H7 (cell line): ENCODE measurements around the gene PBX3. TPM values are rescaled to one million over a fixed set of nuclear protein-coding genes. Genes with fewer than 3 reads are reported as not detected.

Source experiments
- DNase-seq: peaks from one replicate; pipeline ENCODE4 v3.0.0; 2012
- H3K27me3 ChIP-seq: 2 replicates; pipeline ENCODE4 v1.6.0; 2011; ENCODE audit warnings: mild to moderate bottlenecking, low read length; ENCODE audit not compliant: control insufficient read depth, insufficient read depth
- H3K36me3 ChIP-seq: replicated peaks from 2 replicates; pipeline ENCODE4 v1.5.1; 2011; ENCODE audit warnings: low read length; ENCODE audit not compliant: control insufficient read depth, insufficient read depth
- H3K4me3 ChIP-seq: 2 replicates; pipeline ENCODE4 v1.5.1; 2011; ENCODE audit warnings: low read depth, mild to moderate bottlenecking, control low read depth, low read length, moderate library complexity; ENCODE audit not compliant: insufficient read depth
- total RNA-seq: library from RNA; depleted of rRNA; stranded (reverse); fragments of >200 nt; shearing (Covaris generic); gene quantifications from 2 replicates; pipeline ENCODE4 v1.2.3, GENCODE V29; 2014

The PBX3 gene
- total RNA-seq, 1 experiment from 2014 or later, result 46.9 TPM

GRCh38 chr9:125755340-125755739 lies 8.2 kb downstream of the PBX3 start:
- Histone ChIP-seq H3K36me3 (no peaks in the 10 kb centered on the region), H3K27me3 (no peaks in the 10 kb centered on the region), H3K4me3 (no peak overlapping the region)
- no peak for DNase-seq

- H3K4me3 ChIP-seq, result no peak overlapping the region
- no peak for DNase-seq
- no peaks in the 10 kb centered on the region for H3K27me3 ChIP-seq
- no peaks in the 10 kb centered on the region for H3K36me3 ChIP-seq
Observed at GRCh38 chr9:125756518-125756917, 9.3 kb downstream of the PBX3 start.

- Histone ChIP-seq H3K36me3 (no peaks in the 10 kb centered on the region), H3K4me3 (no peak overlapping the region), H3K27me3 (no peaks in the 10 kb centered on the region)
- no peak for DNase-seq
Observed at GRCh38 chr9:125757834-125758233, 10.7 kb downstream of the PBX3 start.

DNA sequence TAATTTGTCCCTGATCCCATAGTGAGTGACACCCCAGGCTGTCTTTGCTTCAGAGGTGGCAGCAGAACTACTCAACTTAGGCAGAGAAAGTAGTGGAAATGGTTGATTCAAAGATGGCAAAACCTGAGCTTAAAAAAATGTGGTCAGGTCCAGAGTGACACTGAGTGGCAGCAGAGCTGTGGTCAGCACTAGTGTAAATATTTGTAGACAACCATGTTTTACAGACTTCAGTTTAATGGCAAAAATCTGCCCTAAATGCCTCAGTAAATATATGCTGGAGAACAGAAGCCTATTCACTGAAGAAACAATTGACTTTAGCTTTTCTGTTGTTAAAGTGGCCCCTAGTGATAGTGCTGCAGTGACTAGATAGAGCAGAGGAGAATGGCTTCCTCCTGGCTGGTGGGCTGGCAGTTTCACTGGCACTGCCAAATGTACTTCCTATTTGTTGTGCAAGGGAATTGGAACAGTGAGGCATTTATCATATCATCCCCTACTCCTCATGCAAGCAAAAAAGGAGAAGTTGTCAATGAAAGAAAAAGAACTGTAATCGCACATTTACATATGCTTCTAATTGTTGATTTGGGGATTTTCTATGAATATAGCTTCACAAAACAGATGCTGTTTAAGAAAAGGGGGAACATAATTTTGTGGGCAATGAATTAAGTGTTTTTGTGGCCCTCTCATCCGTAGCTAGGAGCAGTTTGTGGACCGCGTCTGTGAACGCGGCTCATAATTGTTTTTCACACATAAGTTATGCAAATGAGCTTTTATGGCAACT lies 12.0 kb downstream of the PBX3 start:
- no peaks in the 10 kb centered on the region for H3K36me3 ChIP-seq
- no peaks in the 10 kb centered on the region for H3K27me3 ChIP-seq
- no peak for DNase-seq
- H3K4me3 ChIP-seq, result no peak overlapping the region

- no peak overlapping the region for H3K4me3 ChIP-seq
- H3K27me3 ChIP-seq, result no peaks in the 10 kb centered on the region
- DNase-seq, result no peak
- no peaks in the 10 kb centered on the region for H3K36me3 ChIP-seq
Observed at GRCh38 chr9:125759764-125760129, 12.6 kb downstream of the PBX3 start.

DNA sequence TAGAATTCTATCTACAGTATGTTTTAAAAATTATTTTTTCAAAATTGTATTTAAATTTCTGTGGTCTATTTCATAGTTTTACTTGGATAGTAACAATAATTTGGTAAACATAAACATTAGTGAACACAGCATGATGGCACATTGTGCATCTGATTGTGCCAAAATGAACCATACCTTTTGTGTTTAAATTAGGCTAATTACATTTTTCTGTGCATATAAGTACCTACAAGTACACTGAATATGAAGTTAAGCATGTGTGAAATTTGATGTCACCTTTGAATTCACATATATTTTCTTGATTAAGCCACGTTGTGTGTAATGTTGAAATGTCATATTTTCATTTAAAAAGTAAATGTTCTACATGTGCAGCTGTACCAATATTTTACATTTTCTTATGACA lies 13.4 kb downstream of the PBX3 start:
- DNase-seq, result no peak
- Histone ChIP-seq H3K27me3 (no peaks in the 10 kb centered on the region), H3K4me3 (no peak overlapping the region), H3K36me3 (no peaks in the 10 kb centered on the region)

DNA sequence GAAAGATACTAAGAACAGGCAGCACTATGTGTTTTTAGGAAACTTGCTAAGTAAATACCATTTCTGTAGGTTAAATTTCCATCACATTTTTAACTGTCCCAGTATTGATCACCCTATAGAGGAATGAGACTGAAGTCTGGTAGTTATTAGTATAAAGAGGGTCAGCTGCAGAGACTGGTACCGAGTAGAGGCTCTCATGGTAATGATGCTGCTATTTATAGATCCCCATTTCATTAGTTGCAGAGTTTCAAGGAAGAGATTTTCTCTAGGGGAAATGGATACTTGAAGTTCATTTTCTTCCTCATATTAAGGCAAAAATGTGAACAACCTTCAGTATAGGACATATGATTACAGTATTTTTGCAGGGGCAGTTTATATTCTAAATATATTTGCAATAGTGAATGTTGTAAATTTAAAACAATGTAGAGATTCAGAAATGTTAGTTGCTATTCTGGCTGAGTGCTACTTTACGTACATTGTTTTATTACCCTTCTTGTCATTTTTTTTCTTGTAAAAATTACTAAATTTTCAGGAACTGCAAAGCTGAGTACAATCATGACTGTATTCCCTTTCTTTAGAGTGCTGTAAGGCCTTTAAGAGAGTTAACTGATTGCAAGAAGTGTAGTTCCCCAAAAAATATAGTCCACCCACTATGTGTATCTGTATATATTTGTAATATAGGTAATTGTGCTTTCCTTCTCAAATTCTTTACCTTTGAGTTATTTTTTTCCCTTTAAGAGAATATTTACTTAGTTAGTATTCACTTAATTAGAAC lies 14.7 kb downstream of the PBX3 start:
- H3K27me3 ChIP-seq, result no peaks in the 10 kb centered on the region
- H3K36me3 ChIP-seq, result no peaks in the 10 kb centered on the region
- no peak for DNase-seq
- H3K4me3 ChIP-seq, result no peak overlapping the region

- Histone ChIP-seq H3K36me3 (no peaks in the 10 kb centered on the region), H3K4me3 (no peak overlapping the region), H3K27me3 (no peaks in the 10 kb centered on the region)
- no peak for DNase-seq
Observed at GRCh38 chr9:125763394-125763801, 16.2 kb downstream of the PBX3 start.

DNA sequence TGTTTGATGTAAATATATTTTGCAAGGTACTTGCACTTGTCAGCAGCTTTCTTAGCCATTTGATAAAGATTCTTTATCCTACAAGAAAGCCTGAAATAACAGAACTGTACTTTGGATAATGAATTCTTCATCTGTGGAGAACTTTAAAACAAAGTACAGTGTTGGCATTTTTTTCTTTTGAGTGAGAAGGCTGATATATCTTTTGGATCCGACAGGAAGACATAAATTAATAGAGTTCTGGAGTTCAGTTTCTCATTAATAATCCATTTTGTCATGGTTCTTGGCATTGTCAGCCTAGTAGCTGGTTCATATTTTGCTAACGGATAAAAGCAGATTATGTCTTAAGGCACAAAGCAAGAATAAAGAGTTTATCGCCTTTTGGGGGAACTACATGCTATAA lies 17.0 kb downstream of the PBX3 start:
- no peaks in the 10 kb centered on the region for H3K27me3 ChIP-seq
- H3K36me3 ChIP-seq, result no peaks in the 10 kb centered on the region
- no peak for DNase-seq
- H3K4me3 ChIP-seq, result no peak overlapping the region

- no peak overlapping the region for H3K4me3 ChIP-seq
- H3K27me3 ChIP-seq, result no peaks in the 10 kb centered on the region
- no peaks in the 10 kb centered on the region for H3K36me3 ChIP-seq
- DNase-seq, result no peak
Observed at GRCh38 chr9:125766468-125767221, 19.5 kb downstream of the PBX3 start.

DNA sequence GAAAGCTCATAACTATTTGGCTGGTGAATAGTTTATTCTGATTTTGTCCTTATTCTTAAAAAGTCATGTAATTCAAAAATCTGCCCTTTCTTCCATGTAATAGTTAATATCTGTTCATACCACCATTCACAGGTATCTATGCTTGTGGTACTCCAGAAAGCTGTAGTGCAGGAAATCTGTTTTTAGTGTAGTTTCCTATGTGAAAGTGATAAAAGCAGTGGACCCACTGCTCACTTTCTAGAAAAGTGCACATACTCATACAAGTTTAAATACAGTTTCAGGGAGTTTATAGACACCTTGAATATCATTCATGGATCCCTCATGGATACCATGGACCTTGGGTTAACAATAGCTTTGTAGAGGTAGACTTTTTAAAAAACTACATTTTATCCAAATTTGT lies 20.2 kb downstream of the PBX3 start:
- Histone ChIP-seq H3K27me3 (no peaks in the 10 kb centered on the region), H3K36me3 (no peaks in the 10 kb centered on the region), H3K4me3 (no peak overlapping the region)
- DNase-seq, result no peak

GRCh38 chr9:125768803-125769202 lies 21.6 kb downstream of the PBX3 start:
- H3K27me3 ChIP-seq, result no peaks in the 10 kb centered on the region
- no peaks in the 10 kb centered on the region for H3K36me3 ChIP-seq
- no peak for DNase-seq
- H3K4me3 ChIP-seq, result no peak overlapping the region

- H3K4me3 ChIP-seq, result no peak overlapping the region
- no peak for DNase-seq
- H3K36me3 ChIP-seq, result no peaks in the 10 kb centered on the region
- H3K27me3 ChIP-seq, result no peaks in the 10 kb centered on the region
Observed at GRCh38 chr9:125771037-125771436, 23.9 kb downstream of the PBX3 start.

- Histone ChIP-seq H3K27me3 (no peaks in the 10 kb centered on the region), H3K36me3 (no peaks in the 10 kb centered on the region), H3K4me3 (no peak overlapping the region)
- no peak for DNase-seq
Observed at GRCh38 chr9:125772740-125773139, 25.6 kb downstream of the PBX3 start.

- no peak for DNase-seq
- Histone ChIP-seq H3K4me3 (no peak overlapping the region), H3K36me3 (no peaks in the 10 kb centered on the region), H3K27me3 (no peaks in the 10 kb centered on the region)
Observed at GRCh38 chr9:125774106-125774505, 26.9 kb downstream of the PBX3 start.
